HG03039 (cell line): ENCODE results near the gene AQP4.

Experiments used
- ATAC-seq: cut with Tn5 transposase; IDR thresholded peaks from one replicate; pipeline ENCODE4 v1.9.1; 2021; ENCODE audit warnings: mild to moderate bottlenecking, moderate library complexity; ENCODE audit not compliant: unreplicated experiment

Gene AQP4, protein sequence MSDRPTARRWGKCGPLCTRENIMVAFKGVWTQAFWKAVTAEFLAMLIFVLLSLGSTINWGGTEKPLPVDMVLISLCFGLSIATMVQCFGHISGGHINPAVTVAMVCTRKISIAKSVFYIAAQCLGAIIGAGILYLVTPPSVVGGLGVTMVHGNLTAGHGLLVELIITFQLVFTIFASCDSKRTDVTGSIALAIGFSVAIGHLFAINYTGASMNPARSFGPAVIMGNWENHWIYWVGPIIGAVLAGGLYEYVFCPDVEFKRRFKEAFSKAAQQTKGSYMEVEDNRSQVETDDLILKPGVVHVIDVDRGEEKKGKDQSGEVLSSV

DNA sequence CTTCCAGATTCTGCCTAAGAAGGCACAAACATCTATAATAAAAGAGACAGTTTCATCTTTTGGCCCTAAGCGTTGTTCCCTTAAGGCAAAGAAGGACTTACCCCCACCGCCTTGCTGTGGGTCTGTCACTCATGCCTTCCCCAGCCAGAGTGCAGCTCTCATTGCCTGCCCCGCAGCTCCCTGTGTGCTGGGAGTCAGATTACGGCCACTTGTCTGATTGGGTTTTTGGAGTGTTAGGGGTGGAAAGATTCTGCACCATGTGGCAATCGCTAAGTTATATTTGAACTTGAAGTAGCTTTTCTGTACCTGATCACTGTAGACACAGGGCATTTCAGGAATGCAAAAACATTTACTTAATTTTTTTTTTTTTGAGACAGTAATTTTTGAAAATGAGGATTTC, at the start of gene AQP4:
TSS of gene AQP4 (minus strand) at position 151 of the 400 bp plus-strand sequence. CDS start at position 133, 18 bp downstream.
- no peak for ATAC-seq

DNA sequence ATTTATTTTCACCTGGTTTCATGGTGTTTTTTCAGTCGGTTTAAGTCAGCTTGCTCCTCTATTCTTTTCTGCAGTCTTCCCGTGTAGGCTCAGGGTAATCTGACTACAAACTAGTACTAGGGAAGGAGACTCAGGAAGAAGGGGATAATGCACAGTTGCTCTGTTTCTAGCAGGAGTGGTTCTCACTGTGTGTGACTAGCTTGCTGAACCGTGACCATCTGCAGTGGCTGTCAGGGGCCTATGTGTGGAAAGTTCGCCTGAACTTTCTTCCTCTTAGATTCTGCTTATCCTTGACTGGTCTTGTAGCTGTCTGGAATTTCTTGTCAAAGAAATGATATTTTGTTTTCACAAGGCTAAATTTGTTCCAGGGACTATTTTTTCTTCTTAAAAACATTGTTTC, 46.3 kb upstream of the AQP4 start:
- ATAC-seq, result no peak

DNA sequence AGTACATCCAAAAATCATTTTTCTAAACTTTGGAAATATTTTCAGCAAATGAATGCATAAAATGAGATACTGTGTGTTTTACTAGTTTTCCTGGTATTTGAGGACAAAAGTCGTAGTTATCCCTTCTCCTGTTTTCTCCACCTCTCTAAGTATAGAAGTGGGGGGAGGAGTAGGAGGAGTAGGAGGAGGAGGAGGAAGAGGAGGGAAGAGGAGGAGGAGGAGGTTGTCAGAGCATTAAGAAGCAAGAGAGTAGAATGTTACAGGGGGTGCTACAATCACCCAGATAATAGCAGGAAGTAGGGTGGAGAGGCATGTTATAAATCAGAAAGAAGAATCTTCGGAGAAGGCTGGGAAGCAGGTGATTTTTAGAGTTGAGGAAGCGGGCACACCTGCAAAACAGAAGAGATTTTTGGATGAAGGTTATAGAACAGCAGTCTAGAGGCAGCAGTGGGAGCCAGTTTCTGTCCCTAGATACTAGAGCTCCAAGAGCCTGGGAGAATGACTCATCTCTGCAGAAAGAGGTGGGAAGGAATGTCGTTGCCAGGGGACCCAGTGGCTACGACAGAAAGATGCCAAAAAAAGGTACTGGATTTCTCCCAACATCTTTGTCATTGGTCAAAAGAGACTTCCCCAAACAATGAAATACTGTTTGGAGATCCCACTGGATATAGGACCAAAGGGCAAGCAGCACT, 44.2 kb upstream of the AQP4 start:
- ATAC-seq, result no peak

DNA sequence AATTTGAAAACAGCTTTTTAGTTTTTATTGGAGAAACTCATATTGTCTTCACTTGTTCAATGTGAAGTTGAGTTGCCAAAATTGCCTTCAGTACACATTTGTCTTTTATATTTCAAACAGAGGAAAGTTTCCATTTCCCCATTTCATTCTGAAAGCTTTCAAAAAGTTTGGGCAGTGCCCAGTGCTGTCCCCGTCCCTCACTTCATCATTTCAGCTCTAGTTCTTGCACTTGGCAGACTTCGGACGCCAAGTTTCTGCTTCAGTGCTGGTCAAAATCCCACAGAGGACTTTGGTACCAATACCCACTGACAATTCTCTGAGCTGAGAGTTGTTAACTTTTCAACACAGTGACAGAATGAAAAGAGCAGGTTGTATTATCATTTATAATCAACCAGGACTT, 43.4 kb upstream of the AQP4 start:
- no peak for ATAC-seq

DNA sequence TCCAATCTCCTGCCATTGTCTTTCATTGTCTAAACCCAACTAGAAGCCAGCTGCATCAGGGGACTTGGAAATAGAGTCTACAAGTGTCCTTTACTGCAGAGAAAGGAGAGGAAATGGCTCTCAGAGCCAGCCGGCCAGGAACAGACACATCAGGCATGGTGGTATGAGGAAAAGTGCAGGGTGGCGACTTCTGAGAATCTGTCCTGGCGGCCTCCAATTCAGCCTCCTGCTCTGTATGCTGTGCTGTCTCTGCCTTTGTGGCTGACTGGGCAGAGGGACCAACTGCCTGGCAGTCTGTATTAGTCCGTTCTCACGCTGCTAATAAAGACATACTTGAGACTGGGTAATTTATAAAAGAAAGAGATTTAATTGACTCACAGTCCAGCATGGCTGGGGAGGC, 36.8 kb upstream of the AQP4 start:
- ATAC-seq, result no peak

DNA sequence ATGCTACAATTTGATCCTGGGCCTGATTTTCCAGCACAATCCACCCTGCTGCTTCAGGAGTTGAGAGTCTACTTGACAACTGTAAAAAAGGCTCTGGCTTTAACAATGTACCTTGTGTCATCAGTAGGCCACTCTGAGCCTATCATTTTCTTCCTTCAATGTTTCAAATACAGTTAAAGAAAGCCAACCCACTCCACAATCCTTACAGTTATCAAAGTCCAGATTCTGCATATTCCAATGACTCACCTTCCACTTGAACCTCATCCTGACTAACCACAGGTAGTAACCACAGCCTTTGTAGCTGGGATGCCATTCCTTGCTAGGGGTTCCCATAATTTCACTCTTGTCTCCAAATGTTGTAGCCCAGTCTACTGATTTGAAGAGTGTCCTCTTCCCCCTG, 35.5 kb upstream of the AQP4 start:
- no peak for ATAC-seq

DNA sequence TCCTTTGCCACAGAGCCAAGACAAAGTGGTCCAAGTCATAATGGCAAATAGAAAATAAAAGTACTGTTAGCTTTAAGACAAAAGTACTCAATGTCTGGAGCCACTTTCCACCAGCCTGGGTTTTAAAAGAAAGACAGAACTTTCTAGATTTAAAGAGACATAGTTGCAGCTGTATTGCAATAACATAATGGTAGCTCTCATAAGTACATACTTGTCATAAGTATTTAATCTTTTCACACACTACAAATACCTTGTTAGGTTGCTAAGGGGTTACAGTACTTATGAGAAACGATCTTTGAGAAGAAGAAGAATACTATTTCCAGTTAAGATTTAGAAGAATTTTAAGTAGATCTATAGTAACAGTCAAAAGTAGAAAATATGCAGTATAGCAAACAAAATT, 28.9 kb upstream of the AQP4 start:
- no peak for ATAC-seq

DNA sequence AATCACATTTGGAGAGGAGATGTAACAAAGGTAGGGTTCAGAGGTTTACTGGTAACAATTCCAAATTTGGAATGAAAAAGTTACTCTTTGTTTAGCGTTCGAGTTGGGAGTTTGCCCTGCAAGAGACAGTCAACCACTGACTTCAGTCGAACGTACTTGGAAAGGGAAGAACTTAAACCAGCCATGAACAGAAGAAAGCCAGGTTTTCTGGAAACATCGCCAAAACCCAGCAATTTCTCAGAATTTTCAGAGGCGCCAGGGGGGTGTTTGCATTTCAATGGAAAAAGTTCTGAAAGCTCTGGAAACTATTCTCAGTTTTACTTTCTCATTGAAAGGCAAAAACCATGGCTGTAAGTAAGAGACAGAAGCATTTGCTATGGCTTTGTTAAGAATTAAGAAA, 28.5 kb upstream of the AQP4 start:
- no peak for ATAC-seq

DNA sequence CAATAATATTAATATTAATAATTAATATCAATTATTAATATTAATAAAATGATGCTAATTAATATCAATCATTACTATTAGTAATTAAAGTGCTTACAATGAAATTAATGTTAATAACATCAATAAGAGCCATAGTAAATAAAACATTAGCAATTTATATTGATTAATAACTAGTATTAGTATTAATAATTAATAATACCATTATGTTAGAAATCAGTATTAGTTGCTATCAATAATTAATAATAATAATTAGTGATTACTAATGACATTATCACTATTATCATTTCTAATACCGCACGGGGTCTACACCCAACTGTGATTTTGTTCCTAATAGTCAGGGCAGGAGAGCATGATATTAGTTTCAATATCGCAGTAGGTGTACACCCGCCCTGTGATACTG, 22.8 kb upstream of the AQP4 start:
- no peak for ATAC-seq

DNA sequence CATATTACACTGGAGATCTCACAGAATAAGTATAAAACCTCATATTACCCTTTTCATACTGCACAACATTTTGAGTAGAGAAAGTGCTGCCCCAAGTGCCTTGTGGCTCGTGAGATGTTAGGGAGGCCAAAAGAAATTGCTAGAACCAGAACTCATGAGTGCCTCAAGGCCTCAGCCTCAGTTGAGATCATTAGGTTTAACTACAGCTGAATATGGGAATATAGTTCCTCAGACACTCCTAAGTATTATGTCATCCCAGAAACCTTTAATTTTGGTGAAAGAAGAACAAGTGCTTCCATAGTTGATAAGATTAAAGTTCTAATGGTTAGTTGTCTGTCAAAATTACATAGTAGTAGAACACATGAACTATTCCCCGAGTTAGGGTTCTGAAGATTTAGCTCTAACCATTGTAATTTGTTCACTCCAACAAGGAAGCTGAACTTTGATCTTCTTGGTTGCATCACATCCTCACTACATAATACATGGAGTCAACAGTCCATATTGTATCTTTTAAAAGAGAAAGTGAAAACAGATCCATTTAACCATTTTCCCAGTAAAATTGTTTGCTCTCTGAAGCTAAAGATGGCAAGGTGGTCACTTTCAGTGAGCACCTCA, 9.6 kb upstream of the AQP4 start:
- no peak for ATAC-seq

DNA sequence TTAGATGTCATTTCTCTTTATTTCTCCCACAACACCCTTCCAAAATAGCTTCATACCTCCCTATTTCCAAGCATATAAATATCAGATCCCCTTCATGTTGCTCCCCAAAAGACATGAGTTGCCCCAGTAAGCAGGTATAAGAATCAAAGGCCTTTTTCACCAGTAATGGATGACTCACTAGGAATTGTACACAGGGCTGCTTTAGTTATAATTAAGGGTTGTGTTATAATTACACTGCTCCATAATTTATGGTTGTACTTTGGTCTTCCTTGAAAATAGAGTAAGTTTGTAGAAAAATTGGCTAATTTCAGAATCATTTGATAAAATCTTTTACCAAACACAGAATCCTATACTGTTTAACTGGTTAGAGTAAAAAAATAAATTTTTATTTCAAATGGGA, 8.8 kb upstream of the AQP4 start:
- ATAC-seq, result no peak

DNA sequence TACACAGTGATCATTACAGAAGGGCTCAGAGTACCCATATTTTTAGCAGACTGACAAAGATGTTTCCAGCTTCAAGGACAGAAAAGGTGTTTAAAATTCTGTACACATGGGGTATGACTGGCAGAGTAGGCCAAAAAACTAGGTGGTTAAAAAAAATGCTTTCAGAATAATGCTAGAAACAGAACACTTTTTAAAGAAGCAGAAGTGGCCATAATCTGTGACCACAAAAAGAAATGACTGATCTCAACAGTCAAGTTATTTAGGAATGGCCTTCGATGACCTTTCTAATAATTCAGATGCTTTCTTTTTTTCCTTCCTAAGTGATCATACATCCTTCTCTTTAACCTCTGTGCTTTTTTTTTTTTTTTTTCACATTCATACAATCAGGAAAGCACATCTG, 4.1 kb upstream of the AQP4 start:
- ATAC-seq, result peak; percentile 55

DNA sequence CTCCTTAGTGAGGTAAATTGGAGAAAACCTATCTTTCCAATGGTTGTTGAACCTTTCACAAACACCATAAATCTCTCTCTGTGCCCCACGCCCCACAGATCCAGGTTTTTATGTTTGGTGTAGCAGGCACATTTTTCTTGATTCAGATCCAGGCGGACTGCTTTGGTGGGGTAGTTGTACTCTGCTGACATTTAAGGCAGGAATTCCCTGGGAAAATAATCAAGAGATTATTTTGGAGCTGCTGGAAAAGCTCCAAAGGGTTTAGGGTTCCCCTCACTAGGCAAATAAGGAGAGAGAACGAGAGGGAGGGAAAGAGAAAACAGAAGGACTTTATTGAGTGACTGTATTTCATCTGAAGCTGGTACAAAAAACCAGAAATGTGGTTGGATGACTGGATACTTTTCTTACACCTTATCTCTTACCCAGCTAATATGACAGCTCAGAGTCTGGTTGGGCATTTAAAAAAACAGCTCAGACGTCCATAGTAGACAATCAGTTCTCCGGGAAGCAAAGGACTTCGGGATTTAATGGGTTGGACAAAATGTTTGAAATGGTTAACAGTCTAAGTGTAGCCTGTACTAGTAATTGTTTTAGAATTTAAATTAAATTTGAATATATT, 3.6 kb upstream of the AQP4 start:
- ATAC-seq, result no peak

DNA sequence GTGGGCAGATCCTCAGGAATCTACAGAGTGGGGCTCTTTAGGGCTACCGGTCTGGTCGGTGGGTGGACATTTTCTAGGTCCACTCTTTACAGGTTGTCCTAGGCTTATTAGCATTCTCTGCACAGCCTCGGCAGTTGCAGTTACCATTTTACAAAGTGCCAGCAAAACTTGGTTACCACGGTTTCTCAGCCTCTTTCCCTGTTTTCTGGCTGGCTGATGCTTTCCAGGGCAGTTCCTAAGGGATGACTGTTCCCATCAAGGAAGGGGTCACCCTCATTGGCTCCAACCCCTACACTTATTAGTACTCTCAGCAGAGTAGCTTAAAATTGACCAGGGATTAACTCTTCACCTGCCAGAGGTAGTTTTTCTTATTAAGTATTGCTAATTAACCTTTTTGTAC, 2.0 kb upstream of the AQP4 start:
- ATAC-seq, result no peak

DNA sequence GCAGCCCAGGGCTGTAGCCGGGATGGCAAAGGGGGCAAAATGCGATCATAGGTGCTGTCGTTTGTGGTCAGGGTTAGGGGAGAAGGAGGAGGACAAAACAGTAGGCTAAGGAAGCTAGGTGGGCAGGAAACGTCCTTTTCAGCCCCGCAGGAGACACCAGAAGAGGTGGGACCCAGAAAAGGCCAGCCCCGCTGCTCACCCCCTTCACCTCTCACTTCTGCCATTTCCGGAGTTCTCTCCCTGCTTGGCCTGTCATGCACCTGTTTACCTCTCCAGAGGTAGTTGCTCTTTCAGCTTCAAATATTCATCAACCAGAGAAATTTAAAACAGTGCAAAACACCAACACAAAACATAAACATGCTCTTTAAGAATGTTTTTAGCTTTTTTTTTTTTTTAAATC, 849 bp downstream of the AQP4 start:
- no peak for ATAC-seq

DNA sequence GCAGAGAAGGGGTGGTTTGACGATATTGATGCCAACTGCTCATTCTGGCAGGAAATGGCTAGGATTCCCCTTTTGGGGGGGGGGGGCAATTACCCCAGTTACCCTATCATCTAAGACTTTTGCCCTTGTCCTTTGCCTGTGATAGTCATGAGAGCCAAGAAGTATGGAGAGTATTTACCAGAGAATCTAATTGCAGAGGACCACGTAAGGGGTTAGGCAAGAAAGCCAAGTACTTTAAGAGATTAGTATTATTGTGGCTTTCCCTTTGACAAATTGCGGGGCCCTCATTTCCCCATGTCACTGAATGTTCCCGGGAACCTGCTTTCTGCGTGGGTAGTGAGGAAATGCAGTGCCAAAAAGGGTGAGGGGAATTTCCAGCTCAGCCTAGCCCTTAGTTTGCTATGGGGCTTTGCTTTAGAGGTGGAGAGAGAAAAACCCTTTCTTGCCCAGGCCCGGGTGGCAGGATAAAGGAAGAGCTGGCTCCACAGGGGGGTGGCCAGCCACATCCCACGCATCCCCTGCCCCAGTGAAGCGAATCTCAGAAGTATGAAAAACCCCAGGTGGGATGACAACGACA, 1.5 kb downstream of the AQP4 start:
- no peak for ATAC-seq

DNA sequence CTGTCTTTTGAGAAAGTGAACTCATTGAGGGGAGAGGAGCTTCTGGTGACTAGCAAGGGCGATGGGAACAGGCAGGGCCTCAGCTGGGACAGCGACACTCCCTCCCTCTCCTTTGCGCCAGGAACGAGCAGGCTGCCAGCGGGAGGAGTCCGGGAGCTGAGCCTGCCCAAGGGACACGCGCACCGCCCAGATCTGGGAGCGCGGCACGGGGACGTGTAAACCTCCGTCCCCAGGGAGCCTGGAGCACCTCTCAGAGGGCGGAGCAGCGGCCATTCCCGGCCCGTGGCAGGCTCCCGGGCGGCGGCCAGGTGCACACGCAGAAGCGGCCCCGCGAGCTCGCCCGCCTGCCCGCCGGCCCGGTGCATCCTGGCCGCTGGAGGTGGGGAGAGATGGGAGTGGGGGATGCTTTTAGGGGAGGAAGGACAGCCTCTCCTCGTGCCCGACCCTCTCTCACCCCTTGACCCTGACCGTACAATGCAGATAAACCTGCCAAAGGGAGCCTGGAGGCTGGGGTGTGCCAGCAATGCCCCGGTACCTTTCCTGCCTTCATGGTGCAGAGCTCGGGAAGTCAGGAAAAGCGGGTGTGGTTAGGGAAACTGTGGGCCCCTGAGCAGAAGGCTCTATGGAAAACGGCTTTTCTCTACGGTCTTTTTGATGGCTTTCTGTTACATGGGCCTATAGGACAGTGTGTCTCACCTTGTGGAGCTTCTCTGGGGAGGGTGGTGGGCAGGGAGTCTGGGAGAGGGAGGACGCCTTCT, 2.2 kb downstream of the AQP4 start:
- ATAC-seq, result no peak

DNA sequence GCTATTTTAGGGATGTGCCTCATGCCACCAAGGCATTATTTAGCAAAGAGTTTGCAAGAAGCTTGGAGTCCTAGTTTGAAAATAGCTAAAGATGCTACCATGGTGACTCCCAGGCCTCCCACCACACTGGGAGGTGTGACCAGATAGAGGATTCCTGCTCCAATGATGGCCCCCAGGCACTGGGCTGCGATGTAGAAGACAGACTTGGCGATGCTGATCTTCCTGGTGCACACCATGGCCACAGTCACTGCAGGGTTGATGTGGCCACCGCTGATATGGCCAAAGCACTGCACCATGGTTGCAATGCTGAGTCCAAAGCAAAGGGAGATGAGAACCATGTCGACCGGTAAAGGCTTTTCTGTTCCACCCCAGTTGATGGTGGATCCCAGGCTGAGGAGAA, 3.4 kb downstream of the AQP4 start:
- ATAC-seq, result no peak

DNA sequence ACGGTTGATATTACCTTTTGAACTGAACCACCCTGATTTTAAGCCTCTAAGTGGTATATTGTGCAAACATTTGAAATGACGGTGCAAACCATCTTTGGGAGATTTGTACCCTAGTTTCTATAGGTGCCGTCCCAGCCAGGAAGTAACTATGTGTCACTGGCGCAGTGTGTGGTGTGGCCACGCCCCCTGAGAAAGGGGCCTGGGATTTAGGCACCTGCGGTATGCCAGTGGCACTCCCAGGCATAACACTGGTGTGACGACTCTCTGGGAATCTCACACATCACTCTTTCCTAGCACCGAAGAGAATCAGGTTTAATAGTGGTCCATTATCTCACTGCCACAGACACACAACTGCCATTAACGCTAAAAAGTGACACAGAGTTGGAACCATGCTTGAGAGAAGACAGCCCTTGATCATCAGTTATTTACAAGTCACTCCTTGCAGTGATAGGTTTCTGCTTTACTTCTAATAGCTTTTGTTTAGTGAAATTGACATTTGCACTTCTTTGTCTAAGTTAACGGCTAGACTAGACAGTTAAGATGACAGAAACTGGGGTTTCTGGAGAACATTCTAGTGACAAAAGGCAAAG, 11.1 kb downstream of the AQP4 start:
- ATAC-seq, result no peak

DNA sequence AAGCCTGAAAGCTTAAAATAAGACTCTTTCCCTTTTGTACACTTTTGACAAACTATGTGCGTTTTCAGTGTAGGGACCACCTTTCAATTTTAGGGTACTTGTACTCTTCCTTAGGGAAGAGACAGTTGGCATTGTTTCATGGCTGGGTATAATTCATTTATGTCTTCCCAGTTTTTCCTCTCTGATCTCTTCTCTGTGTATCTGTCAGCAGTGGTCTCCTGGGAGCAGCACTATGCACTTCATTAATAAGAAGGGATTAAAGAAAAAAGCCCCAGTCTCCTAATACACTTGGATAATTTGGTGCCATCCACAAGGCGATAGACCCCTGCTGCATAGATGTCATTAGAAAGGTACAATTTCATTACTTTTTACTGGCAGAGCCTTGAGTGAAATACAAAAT, 12.1 kb downstream of the AQP4 start:
- no peak for ATAC-seq
